Upper lobe of left lung (tissue), 4 donors: ENCODE measurements around the gene OR7A5.
"Not testable (repeated sequence)": the region's sequence is repeated elsewhere in the genome, so short reads cannot be mapped to it uniquely, and the experiment has no call there.

Source experiments
- POLR2A ChIP-seq, 4 donors: fragments of 450-650 bp; IDR thresholded peaks; one replicate each; pipeline ENCODE4 v1.5.1; 2016 to 2017; ENCODE audit warnings: antibody characterized with exemption in 4 of 4, mild to moderate bottlenecking in 2 of 4
- POLR2AphosphoS5 ChIP-seq, 2 donors: sonication (generic); formaldehyde crosslinking; IDR thresholded peaks; one replicate each; pipeline ENCODE4 v1.5.1; 2017; ENCODE audit warnings: antibody characterized with exemption in 2 of 2
- TF ChIP-seq, protein P1 (sequence below), 6 experiments: fragments of 450-650 bp in 4 of 6; fragments of 200-600 bp in 2 of 6; sonication (generic) in 2 of 6; IDR thresholded peaks; one replicate each; pipeline ENCODE4 v1.5.1; 2016 to 2019; ENCODE audit warnings: antibody characterized with exemption in 6 of 6

DNA sequence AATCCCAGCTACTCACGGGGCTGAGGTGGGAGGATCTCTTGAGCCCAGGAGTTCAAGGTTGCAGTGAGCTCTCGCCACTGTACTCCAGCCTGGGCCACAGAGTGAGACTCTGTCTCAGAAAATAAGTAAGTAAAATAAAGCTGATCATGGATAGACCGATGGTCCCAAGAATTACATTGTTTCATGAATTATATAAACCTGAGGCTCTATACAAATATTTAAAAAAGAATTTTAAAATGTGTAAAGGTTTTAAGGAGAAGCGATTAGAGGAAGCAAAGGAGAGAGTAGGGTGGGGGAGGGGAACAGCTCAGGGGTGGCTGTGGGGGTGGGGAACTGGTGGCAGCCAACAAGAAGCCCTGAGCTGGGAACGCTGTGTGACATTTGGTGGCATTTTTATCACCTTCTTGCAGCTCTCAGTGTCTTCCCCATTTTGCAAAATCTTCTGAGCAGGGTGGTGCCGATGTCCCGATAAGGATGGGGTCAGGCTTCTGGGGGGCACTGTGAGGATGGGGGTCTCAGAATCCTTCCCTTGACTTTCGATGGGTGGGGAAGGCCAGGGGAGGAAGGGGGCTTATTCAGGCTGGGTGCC is 51.5 kb downstream of the OR7A5 start:
- TF ChIP-seq, protein P1, sequence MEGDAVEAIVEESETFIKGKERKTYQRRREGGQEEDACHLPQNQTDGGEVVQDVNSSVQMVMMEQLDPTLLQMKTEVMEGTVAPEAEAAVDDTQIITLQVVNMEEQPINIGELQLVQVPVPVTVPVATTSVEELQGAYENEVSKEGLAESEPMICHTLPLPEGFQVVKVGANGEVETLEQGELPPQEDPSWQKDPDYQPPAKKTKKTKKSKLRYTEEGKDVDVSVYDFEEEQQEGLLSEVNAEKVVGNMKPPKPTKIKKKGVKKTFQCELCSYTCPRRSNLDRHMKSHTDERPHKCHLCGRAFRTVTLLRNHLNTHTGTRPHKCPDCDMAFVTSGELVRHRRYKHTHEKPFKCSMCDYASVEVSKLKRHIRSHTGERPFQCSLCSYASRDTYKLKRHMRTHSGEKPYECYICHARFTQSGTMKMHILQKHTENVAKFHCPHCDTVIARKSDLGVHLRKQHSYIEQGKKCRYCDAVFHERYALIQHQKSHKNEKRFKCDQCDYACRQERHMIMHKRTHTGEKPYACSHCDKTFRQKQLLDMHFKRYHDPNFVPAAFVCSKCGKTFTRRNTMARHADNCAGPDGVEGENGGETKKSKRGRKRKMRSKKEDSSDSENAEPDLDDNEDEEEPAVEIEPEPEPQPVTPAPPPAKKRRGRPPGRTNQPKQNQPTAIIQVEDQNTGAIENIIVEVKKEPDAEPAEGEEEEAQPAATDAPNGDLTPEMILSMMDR (IDR thresholded peaks at IDR 0.05): not testable (repeated sequence)
- TF ChIP-seq POLR2A, POLR2AphosphoS5 (IDR thresholded peaks at IDR 0.05): not testable (repeated sequence)
